ENCODE results near the gene TBCK. TPM values are rescaled to one million over a fixed set of nuclear protein-coding genes. Genes with fewer than 3 reads are reported as not detected.

Gene TBCK
- total RNA-seq, 2 experiments from 2014 or later: 20.2 to 22.0 TPM

DNA sequence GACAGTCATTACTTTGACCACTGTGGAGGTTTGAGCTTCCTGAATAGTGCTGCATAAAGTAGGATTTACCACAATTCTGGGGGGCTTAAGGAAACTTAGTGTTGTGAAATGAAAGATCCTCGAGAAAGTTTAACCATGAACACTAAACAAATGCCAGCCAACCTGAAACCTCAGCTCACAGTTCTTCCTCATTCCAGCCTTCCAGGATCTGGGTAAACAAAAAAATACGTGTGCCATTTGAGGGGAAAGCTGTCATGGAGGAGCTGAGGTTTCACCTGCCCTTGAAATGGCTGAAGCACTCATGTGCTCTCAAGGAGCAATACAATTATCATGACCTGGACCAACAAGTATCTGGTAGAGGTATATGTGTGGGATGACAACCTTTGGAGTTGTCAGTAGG lies 278.0 kb downstream of the TBCK start:
- CTCF ChIA-PET: interaction anchor here (0.5 kb wide), 1 partner anchor 165 kb away, joined by 3 read pairs; no protein-coding TSS in a partner anchor

DNA sequence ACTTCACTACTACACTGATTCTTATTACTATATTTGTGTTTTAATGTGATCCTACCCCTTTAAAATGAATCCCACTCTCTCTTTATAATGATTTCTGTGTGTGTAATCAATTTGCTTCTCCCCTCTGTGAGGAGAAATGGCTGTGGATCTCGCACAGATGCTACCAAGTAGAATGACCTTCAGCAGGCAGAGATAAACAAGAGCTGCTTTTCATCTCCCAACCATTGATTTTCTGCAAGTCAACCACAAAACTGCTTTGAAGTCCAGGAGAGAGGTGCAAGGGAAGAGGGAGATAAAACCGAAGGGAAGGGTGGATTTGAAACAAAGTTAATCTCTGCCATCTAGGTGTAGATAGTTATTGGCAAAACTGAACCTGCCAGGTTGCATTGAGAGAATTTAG lies 279.2 kb downstream of the TBCK start:
- ChIA-PET POLR2A (no interaction called here), CTCF (no interaction called here)
- no peak overlapping the region for H3K4me3 Mint-ChIP-seq
- no peak overlapping the region for H3K27ac Mint-ChIP-seq
- no peaks in the 10 kb centered on the region for H3K4me1 Mint-ChIP-seq (ENCODE audit: low read depth)
- DNase-seq: no peak
- intact Hi-C loops (cut with micrococcal nuclease): no loop called here
- H3K9me3 Mint-ChIP-seq: no peaks in the 10 kb centered on the region
- peaks cover 6% of the 10 kb centered on the region for H3K27me3 Mint-ChIP-seq
- H3K36me3 Mint-ChIP-seq: peaks cover 2% of the 10 kb centered on the region

More for the DNA sequence above, 278.0 kb downstream of the TBCK start:
- H3K27me3 Mint-ChIP-seq: peaks cover 6% of the 10 kb centered on the region
- H3K9me3 Mint-ChIP-seq: no peaks in the 10 kb centered on the region
- POLR2A ChIA-PET: no interaction called here
- intact Hi-C loops (cut with micrococcal nuclease): no loop called here
- H3K4me3 Mint-ChIP-seq: no peak overlapping the region
- no peak overlapping the region for H3K27ac Mint-ChIP-seq
- H3K36me3 Mint-ChIP-seq: peaks cover 2% of the 10 kb centered on the region
- no peaks in the 10 kb centered on the region for H3K4me1 Mint-ChIP-seq (ENCODE audit: low read depth)
- DNase-seq: no peak

DNA sequence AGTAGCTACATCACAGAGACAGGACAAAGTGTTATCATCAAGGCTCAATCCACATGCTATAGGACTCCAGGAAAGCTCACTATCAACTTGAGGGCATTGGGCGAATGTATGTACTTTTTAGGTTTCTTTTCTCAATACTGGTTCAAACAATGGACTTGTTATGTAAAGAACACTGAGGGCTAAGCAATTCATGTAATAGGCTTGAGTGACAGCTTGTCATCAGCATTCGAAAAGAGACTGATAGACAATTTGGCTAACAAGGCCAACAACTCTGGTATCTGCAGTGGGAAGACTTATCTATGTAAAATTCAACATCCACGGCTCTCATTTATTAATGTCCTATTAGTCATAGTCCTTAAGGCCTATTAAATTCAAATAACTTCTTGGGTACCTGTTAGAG lies 279.7 kb downstream of the TBCK start:
- intact Hi-C loops (cut with micrococcal nuclease): no loop called here

DNA sequence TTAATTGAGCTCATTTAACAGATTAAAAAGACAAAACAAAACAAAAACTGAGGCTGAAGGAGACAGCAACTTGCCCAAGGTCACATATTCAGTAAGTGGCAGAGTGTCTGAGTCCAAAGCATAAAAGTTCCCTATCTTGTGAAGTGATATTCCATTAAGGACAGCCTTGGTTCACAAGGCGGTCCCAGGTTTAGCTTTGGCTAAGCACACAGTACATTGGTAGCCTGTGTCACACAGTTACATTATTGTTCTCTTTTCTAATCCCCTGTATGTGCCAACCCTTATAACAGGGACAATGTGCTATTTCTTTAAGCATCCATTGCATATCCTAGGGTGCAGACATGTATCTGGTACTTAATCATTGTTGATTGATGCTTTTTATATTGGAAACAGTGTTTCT lies 280.8 kb downstream of the TBCK start:
- H3K36me3 Mint-ChIP-seq: peaks cover 2% of the 10 kb centered on the region
- no peak for DNase-seq
- no peak overlapping the region for H3K4me3 Mint-ChIP-seq
- CTCF ChIA-PET: no interaction called here
- H3K27ac Mint-ChIP-seq: no peak overlapping the region
- no peaks in the 10 kb centered on the region for H3K4me1 Mint-ChIP-seq (ENCODE audit: low read depth)
- H3K27me3 Mint-ChIP-seq: peaks cover 6% of the 10 kb centered on the region
- H3K9me3 Mint-ChIP-seq: peaks cover 12% of the 10 kb centered on the region
- POLR2A ChIA-PET: no interaction called here
- intact Hi-C loops (cut with micrococcal nuclease): no loop called here

More for the DNA sequence above, 279.7 kb downstream of the TBCK start:
- H3K36me3 Mint-ChIP-seq: peaks cover 2% of the 10 kb centered on the region
- no peak overlapping the region for H3K27ac Mint-ChIP-seq
- no peaks in the 10 kb centered on the region for H3K4me1 Mint-ChIP-seq (ENCODE audit: low read depth)
- POLR2A ChIA-PET: no interaction called here
- DNase-seq: no peak
- CTCF ChIA-PET: no interaction called here
- H3K9me3 Mint-ChIP-seq: peaks cover 3% of the 10 kb centered on the region
- H3K4me3 Mint-ChIP-seq: no peak overlapping the region
- peaks cover 6% of the 10 kb centered on the region for H3K27me3 Mint-ChIP-seq

DNA sequence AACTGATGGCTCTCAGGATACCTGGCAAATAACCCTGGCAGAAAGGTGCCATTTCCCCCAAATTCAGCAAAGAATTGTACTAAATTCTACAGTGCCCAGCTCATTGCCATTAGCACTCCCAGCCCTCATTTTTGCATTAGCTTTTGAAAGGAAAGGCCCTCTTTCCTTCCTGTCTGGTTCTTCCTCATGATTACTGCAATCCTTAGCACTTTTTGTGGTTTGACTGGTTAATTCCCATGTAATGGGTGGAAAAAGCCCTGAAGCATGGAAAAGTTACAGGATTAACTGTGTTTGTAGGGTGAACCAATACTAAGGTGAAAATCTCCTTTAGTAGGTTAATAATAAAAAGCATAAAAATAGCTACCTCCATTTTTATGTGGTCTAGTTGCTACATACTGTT lies 281.3 kb downstream of the TBCK start:
- Mint-ChIP-seq H3K27ac (no peak overlapping the region), H3K4me1 (ENCODE audit: low read depth) (no peaks in the 10 kb centered on the region), H3K9me3 (peaks cover 15% of the 10 kb centered on the region), H3K4me3 (no peak overlapping the region), H3K27me3 (peaks cover 6% of the 10 kb centered on the region), H3K36me3 (peaks cover 2% of the 10 kb centered on the region)
- DNase-seq: no peak
- intact Hi-C loops (cut with micrococcal nuclease): no loop called here
- POLR2A ChIA-PET: no interaction called here
- CTCF ChIA-PET: no interaction called here

DNA sequence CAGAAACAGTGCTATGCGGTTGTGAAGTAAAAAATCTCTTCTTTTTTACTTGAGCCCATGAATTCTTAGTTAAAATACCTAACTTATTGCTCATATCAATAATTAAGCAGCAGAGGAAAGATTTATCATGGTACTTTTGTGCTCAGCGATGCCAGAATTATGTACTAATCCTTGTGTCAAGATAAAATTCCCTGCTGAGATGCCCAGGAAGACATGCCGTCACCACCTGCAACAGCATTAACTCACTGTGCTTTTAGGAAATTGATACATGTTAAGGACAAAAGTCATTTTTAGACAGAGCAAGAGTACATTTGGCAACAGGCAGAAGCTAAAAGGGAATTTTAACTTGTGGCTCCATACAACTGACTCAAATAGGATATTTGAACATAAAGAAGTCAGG lies 281.8 kb downstream of the TBCK start:
- peaks cover 6% of the 10 kb centered on the region for H3K27me3 Mint-ChIP-seq
- intact Hi-C loops (cut with micrococcal nuclease): no loop called here
- DNase-seq: no peak
- H3K9me3 Mint-ChIP-seq: peaks cover 19% of the 10 kb centered on the region
- no peak overlapping the region for H3K27ac Mint-ChIP-seq
- CTCF ChIA-PET: no interaction called here
- no peak overlapping the region for H3K4me3 Mint-ChIP-seq
- no peaks in the 10 kb centered on the region for H3K4me1 Mint-ChIP-seq (ENCODE audit: low read depth)
- peaks cover 2% of the 10 kb centered on the region for H3K36me3 Mint-ChIP-seq
- POLR2A ChIA-PET: no interaction called here

DNA sequence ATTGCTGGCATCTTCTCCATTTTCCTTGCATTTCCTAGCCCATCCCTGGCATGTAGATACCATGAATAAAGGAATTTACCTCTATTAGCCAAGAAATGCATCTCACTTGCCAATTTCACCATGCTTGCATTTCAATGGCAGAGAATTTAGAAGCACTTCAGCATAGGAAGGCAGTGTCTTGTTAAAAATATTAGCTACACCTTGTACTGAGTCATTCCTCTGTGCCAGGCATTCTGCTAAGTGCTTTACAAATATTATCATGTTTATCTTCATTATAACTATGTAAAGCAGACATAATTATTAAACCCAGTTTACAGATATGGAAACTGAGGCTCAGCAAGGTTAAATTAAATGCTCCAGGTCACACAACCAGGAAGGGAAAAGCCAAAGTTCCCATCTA lies 282.5 kb downstream of the TBCK start:
- POLR2A ChIA-PET: no interaction called here
- CTCF ChIA-PET: no interaction called here
- no peak overlapping the region for H3K4me3 Mint-ChIP-seq
- no peak overlapping the region for H3K27ac Mint-ChIP-seq
- peaks cover 2% of the 10 kb centered on the region for H3K36me3 Mint-ChIP-seq
- peaks cover 19% of the 10 kb centered on the region for H3K9me3 Mint-ChIP-seq
- H3K27me3 Mint-ChIP-seq: peaks cover 6% of the 10 kb centered on the region
- no peaks in the 10 kb centered on the region for H3K4me1 Mint-ChIP-seq (ENCODE audit: low read depth)
- no peak for DNase-seq
- intact Hi-C loops (cut with micrococcal nuclease): no loop called here

DNA sequence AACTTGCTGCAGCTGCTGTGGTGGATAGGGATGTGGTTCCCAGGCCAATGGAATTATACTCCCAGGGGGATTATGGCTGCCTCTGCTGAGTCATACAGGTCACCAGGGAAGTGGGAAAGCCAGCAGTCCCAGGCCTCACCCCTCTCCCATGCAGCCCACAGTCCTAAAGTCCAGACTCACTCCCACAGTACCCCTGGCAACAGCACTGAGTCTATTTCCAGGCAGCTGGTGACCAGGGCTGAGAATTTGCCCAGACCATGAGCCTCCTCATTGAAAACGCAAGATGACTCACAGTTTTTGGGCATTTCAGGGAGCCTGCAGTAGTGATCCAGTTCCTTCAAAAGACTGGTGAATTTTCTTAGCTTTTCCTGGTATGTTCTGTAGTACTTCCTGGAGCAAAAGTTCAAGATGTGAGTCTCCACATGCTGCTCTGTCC lies 283.1 kb downstream of the TBCK start:
- POLR2A ChIA-PET: no interaction called here
- CTCF ChIA-PET: no interaction called here

DNA sequence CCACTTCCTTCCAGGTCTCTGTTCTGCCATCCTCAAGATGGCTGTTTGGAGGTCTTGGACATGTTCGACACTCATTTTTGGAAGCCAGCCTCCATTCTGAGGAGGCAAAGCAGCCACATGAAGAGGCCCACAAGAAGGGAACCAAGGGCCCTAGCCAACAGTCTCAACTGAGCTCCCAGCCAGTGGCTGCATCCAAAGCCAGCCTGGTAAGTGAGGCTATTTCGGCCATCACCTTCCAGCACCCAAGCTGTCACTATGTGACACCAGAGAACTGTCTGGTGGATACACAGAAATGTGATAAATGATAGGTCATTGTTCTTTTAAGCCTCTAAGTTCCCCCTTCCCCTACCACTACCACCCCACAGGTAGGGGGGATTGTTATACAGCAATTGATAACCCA lies 293.6 kb downstream of the TBCK start:
- no peak for DNase-seq
- POLR2A ChIA-PET: no interaction called here
- no peaks in the 10 kb centered on the region for H3K9me3 Mint-ChIP-seq
- no peak overlapping the region for H3K27ac Mint-ChIP-seq
- no peak overlapping the region for H3K4me3 Mint-ChIP-seq
- CTCF ChIA-PET: no interaction called here
- intact Hi-C loops (cut with micrococcal nuclease): no loop called here
- no peaks in the 10 kb centered on the region for H3K36me3 Mint-ChIP-seq
- no peaks in the 10 kb centered on the region for H3K4me1 Mint-ChIP-seq (ENCODE audit: low read depth)
- H3K27me3 Mint-ChIP-seq: no peaks in the 10 kb centered on the region

More for the DNA sequence above, 283.1 kb downstream of the TBCK start:
- Mint-ChIP-seq H3K9me3 (peaks cover 24% of the 10 kb centered on the region), H3K27me3 (peaks cover 6% of the 10 kb centered on the region), H3K36me3 (peaks cover 4% of the 10 kb centered on the region), H3K4me3 (no peak overlapping the region), H3K27ac (no peak overlapping the region), H3K4me1 (ENCODE audit: low read depth) (no peaks in the 10 kb centered on the region)
- DNase-seq: no peak
- intact Hi-C loops (cut with micrococcal nuclease): no loop called here

DNA sequence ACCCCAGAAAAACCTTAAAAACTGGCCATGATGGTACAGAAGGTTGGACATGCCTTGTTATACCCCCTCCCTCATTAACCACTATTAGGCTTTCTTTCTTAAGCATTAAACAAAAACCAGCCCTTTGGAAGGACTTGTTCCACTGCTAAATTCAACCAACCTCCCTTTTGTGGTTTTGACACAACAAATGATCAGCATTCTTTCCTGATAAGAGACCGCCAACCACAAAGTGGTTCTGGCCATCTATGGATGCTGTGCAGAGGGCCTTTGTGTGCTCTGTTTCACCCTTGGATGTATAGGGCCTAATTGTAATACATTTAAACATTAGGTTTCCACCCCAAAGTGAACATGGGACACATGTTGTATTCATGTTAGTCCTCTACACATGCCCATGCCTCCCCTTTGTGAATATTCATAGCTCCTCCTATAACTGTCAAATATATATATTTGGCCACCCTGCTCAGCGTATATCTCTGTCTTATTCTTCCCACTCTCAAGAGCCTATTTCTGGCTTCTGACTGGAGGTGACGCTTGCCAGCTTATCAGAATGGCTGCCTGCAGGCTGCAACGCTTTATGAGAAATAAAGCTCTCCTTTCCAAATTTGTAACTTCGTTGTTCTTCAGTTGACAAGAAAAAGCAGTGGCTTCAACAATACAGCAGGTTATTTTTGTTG lies 294.1 kb downstream of the TBCK start:
- no peak overlapping the region for H3K4me3 Mint-ChIP-seq
- no peaks in the 10 kb centered on the region for H3K9me3 Mint-ChIP-seq
- no peaks in the 10 kb centered on the region for H3K4me1 Mint-ChIP-seq (ENCODE audit: low read depth)
- no peaks in the 10 kb centered on the region for H3K36me3 Mint-ChIP-seq
- ChIA-PET CTCF (no interaction called here), POLR2A (no interaction called here)
- H3K27ac Mint-ChIP-seq: no peak overlapping the region
- intact Hi-C loops (cut with micrococcal nuclease): no loop called here
- no peak for DNase-seq
- H3K27me3 Mint-ChIP-seq: no peaks in the 10 kb centered on the region

DNA sequence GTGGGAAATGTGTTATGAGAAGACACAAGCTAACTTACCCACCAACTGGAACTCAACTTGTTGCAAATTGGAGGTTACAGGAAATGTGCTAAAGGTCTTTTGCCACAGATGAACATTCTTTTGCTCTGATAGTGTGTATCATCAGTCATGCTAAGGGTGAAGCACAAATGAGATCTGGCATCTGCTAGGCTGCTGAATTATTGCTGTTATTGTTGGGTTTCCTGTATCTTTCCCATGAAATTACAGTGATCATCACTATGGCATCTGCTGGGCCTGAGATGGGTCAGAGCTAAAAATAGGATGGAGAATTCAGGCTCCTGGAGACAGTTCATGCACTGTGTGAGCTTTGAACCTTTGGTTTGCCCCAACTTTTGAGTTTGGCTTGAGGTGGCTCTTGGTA lies 296.2 kb downstream of the TBCK start:
- intact Hi-C loops (cut with micrococcal nuclease): no loop called here
- DNase-seq: no peak
- no peak overlapping the region for H3K27ac Mint-ChIP-seq
- H3K9me3 Mint-ChIP-seq: no peaks in the 10 kb centered on the region
- H3K4me3 Mint-ChIP-seq: no peak overlapping the region
- H3K27me3 Mint-ChIP-seq: no peaks in the 10 kb centered on the region
- POLR2A ChIA-PET: no interaction called here
- CTCF ChIA-PET: no interaction called here
- no peaks in the 10 kb centered on the region for H3K36me3 Mint-ChIP-seq
- H3K4me1 Mint-ChIP-seq (ENCODE audit: low read depth): no peaks in the 10 kb centered on the region

DNA sequence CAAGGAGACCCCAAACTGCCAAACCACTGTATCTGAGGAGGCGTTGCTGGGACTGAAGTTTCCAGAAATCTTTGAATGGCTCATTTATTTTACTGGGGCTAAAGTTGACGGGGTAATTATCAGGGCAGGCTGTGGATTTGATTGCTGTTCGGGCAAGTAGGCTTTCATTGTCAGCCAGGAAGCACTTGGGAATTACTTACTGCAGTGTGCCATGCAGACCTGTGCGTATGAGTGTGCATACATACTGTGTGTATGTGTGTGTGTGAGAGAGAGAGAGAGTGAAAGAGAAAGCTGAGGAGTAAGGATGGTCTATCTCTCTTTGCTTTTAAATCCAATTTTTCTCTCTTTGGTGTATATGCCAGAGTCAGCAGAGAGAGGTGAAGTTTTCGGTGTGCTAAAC lies 298.0 kb downstream of the TBCK start:
- no peaks in the 10 kb centered on the region for H3K27me3 Mint-ChIP-seq
- no peak for DNase-seq
- intact Hi-C loops (cut with micrococcal nuclease): no loop called here
- peaks cover 7% of the 10 kb centered on the region for H3K9me3 Mint-ChIP-seq
- H3K4me3 Mint-ChIP-seq: no peak overlapping the region
- no peaks in the 10 kb centered on the region for H3K4me1 Mint-ChIP-seq (ENCODE audit: low read depth)
- no peaks in the 10 kb centered on the region for H3K36me3 Mint-ChIP-seq
- POLR2A ChIA-PET: no interaction called here
- H3K27ac Mint-ChIP-seq: no peak overlapping the region
- CTCF ChIA-PET: no interaction called here

DNA sequence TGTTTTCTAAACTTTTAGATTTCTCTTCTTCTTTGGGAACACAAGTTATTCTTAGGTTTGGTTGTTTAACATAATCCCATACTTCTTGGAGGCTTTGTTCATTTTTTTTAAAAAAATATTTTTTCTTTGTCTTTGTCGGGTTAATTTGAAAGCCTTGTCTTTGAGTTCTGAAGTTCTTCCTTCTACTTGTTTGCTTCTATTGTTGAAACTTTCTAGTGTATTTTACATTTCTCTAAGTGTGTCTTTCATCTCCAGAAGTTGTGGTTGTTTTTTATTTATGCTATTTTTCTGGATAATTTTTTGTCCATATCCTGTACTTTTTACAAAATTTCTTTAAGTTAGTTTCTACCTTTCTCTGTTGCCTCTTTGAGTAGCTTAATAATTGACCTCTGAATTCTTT lies 304.6 kb downstream of the TBCK start:
- peaks cover 4% of the 10 kb centered on the region for H3K36me3 Mint-ChIP-seq
- intact Hi-C loops (cut with micrococcal nuclease): no loop called here
- no peaks in the 10 kb centered on the region for H3K4me1 Mint-ChIP-seq (ENCODE audit: low read depth)
- no peak for DNase-seq
- H3K4me3 Mint-ChIP-seq: no peak overlapping the region
- H3K9me3 Mint-ChIP-seq: peaks cover 29% of the 10 kb centered on the region
- no peaks in the 10 kb centered on the region for H3K27me3 Mint-ChIP-seq
- POLR2A ChIA-PET: no interaction called here
- no peak overlapping the region for H3K27ac Mint-ChIP-seq
- CTCF ChIA-PET: no interaction called here
